Effector memory CD4-positive, alpha-beta T cell (primary cell): ENCODE results near the gene PRAC1.

ENCODE experiments used
- DNase-seq, 3 donors: peaks; one replicate each; pipeline ENCODE4 v3.0.0-alpha.2; 2020
- H3K27ac ChIP-seq: 2 replicates; pipeline ENCODE4 v1.7.0; 2013; ENCODE audit warnings: mild to moderate bottlenecking, low read length, moderate library complexity; ENCODE audit not compliant: insufficient read depth, poor library complexity, severe bottlenecking
- H3K27me3 ChIP-seq: replicated peaks from 2 replicates; pipeline ENCODE4 v1.7.0; 2013; ENCODE audit warnings: mild to moderate bottlenecking, low read length; ENCODE audit not compliant: insufficient read depth, control insufficient read depth, poor library complexity, severe bottlenecking
- H3K36me3 ChIP-seq: 2 replicates; pipeline ENCODE4 v1.7.0; 2013; ENCODE audit warnings: mild to moderate bottlenecking, low read length, moderate library complexity; ENCODE audit not compliant: control insufficient read depth, insufficient read depth
- H3K4me1 ChIP-seq: 2 replicates; pipeline ENCODE4 v1.7.0; 2013; ENCODE audit warnings: low read length, mild to moderate bottlenecking; ENCODE audit not compliant: control insufficient read depth, insufficient read depth, poor library complexity, severe bottlenecking
- H3K4me3 ChIP-seq: 2 replicates; pipeline ENCODE4 v1.7.0; 2013; ENCODE audit warnings: low read length, low read depth, mild to moderate bottlenecking; ENCODE audit not compliant: insufficient read depth, poor library complexity, severe bottlenecking
- H3K9me3 ChIP-seq: 2 replicates; pipeline ENCODE4 v1.7.0; 2013; ENCODE audit warnings: mild to moderate bottlenecking, low read length, moderate library complexity; ENCODE audit not compliant: control insufficient read depth

Gene PRAC1

DNA sequence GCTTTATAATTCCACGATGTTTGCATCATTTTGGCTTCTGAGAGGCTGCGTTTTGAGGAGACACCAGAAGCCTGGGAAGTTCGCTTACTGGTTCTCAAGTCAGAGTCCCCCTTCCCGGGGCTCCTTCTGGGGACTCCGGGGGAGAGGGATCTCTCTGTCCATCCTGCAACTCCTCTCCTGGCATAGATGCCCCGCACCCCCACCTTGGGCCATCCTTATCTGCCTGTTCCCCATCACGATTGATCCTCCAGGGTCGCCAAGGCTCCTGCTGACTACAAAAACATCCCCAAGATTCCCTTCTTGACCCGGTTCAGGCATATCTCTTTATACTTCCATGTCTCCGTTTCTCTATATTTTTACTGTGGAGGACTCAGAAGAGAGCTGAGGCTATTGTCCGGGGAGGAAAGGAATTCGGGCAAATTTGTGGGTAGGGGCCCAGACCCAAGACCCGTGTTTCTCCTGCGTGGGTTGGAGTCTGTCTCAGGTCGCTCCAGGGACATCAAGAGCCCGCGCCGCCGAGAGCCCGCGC is 24.7 kb upstream of the PRAC1 start:
- no peaks in the 10 kb centered on the region for H3K9me3 ChIP-seq
- H3K4me3 ChIP-seq: no peak overlapping the region
- DNase-seq: no peak

DNA sequence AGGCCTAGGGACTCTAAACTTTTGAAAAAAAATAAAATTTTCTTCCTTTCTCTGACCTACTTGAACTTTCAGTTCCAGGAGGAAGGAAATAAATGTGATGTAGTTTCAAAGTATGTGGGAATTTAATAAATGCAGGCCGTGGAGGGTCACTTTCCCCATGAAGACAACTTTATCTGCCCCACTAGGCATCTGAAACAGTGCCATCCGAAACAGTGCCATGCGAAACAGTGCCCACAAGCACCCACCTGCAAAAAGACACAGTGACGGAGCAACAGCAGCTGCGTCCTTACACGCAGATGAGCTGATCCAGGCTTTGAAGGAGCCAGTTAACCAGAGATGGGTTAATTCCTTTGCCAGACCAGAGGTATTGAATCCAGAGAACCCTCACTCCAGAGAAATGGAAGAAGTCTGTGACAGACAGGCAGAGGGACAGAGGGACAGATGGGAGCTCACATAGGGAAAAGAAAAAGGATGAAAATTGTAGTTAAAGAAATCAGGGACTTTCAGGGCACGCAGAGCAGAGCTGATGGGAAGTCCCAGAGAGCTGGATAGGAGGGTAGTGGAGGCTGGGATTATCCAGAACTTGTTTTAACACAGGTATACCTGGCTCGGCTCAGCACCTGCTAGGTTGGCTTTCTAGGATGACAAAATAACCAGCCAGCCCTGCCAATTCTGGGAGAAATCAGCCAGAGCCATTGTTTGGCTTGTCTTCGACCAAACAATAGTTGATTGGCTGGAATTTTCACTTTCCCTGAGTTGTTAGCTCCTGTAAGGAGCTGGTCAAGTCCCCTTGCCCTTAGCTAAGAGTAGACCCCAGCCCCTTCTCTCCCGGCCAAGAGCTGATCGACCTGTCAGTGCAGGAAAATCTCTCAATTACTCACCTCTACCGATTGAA is 23.3 kb upstream of the PRAC1 start:
- Histone ChIP-seq H3K4me1 (peaks cover 5% of the 10 kb centered on the region), H3K9me3 (no peaks in the 10 kb centered on the region), H3K4me3 (no peak overlapping the region), H3K27me3 (peaks cover 77% of the 10 kb centered on the region), H3K36me3 (no peaks in the 10 kb centered on the region), H3K27ac (no peak overlapping the region)
- DNase-seq: no peak

More for the DNA sequence above, 24.7 kb upstream of the PRAC1 start:
- peaks cover 5% of the 10 kb centered on the region for H3K4me1 ChIP-seq
- H3K27me3 ChIP-seq: peaks cover 81% of the 10 kb centered on the region
- no peaks in the 10 kb centered on the region for H3K36me3 ChIP-seq
- no peak overlapping the region for H3K27ac ChIP-seq

DNA sequence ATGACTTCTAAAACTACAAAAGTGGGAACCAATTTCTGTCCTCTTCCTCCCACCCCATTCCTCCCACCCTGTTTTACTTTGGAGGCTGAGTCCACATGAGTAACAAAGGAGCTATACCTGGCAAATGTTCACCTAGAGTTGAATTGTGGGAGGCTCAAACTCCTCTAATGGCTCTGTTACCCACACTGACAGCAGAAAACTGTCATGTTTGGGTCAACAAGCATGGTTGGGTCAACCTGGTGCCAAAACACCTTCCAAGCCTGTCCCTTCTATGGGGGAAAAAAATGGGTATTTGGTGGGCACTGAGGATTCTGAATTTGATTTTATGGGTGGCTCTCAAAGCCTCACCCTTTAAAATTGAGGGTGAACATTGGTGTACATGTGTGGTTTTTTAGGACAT is 18.2 kb upstream of the PRAC1 start:
- peaks cover 54% of the 10 kb centered on the region for H3K27me3 ChIP-seq

DNA sequence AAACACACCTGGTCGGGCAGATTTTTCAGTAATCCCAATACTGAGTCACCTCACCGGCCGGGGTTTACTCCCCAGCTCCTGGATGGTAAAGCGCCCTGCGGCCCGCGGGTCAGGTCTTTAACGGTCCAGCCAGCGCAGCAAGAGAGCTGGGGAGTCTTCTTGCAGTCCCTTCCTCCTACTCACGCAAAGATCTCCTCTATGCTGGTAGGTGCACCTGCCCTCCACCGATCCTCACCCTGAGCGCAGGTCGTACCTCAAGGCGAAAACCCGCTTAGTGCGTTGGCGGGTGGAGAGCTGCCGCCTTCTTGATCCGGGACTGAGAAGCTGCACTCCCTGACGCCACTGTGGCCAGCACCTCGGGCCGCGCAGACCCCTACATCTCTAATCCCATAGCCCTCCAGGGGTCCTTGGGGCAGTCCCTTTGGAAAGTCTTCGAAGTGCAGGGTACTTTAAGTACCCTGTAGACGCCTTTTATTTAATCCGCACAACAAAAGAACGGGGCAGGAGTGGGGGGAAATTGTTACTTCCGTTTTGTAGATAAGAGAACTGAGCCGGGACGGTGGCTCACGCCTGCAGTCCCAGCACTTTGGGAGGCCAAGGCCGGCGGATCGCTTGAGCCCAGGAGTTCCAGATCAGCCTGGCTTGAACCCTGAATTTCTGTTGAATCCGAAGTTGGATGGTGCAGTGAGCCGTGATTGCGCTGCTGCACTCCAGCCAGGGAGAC is 16.6 kb upstream of the PRAC1 start:
- Histone ChIP-seq H3K27me3 (peaks cover 55% of the 10 kb centered on the region), H3K4me3 (no peak overlapping the region)

More for the DNA sequence above, 18.2 kb upstream of the PRAC1 start:
- DNase-seq: no peak
- Histone ChIP-seq H3K4me3 (no peak overlapping the region), H3K9me3 (no peaks in the 10 kb centered on the region), H3K27ac (no peak overlapping the region), H3K4me1 (peaks cover 10% of the 10 kb centered on the region), H3K36me3 (no peaks in the 10 kb centered on the region)

DNA sequence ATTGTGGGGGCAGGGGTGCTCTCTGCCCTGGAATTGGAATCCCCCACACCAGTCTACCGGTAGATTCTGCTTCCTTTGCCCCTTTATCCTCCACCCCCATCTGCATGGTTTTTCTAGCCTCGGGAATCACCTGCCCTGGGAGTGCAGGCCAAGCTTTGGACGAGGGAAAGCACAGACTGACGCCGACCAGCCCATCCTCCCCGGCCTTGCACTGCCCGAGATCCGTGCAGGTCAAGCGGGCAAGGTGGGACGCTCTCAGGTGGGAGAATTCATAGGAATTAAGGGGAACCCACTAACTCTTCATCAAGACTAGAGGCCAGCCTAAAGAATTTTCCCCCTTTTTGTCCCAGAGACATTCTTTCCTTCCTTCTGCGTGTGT is 16.1 kb upstream of the PRAC1 start:
- peaks cover 12% of the 10 kb centered on the region for H3K4me1 ChIP-seq
- H3K36me3 ChIP-seq: no peaks in the 10 kb centered on the region
- no peak overlapping the region for H3K27ac ChIP-seq
- no peaks in the 10 kb centered on the region for H3K9me3 ChIP-seq
- H3K27me3 ChIP-seq: peaks cover 55% of the 10 kb centered on the region
- DNase-seq: no peak
- no peak overlapping the region for H3K4me3 ChIP-seq

More for the DNA sequence above, 16.6 kb upstream of the PRAC1 start:
- DNase-seq: no peak
- H3K4me1 ChIP-seq: peaks cover 10% of the 10 kb centered on the region
- H3K27ac ChIP-seq: no peak overlapping the region
- no peaks in the 10 kb centered on the region for H3K9me3 ChIP-seq
- H3K36me3 ChIP-seq: no peaks in the 10 kb centered on the region

DNA sequence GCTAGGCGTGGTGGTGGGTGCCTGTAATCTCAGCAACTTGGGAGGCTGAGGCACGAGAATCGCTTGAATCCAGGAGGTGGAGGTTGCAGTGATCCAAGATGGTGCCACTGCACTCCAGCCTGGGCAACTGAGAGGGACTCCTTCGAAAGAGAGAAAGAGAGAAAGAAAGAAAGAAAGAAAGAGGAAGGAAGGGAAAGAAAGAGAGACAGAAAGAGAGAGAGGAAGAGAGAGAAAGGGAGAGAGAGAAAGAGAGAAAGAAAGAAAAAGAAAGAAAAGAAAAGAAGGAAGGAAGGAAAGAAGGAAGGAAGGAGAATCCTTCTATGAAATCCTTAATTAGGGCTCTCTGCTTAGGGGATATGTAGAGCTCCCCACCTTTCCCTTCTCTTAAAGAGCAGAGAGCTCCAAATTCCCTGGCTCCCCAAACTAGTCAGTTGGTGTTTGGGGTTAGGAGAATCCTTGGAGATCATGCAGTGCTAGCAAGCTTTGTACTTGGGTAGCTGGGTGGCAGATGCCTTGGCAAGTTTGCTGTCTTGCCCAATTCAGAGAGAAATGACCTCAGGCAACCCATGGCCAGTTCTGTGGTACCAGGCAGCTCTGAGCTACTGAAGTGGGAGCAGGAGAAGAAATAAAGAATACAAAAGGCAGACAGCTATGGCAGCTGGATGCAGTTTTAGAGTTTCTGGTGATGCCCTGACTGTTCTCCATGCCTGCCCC is 15.2 kb upstream of the PRAC1 start:
- Histone ChIP-seq H3K36me3 (no peaks in the 10 kb centered on the region), H3K9me3 (no peaks in the 10 kb centered on the region), H3K27me3 (peaks cover 60% of the 10 kb centered on the region), H3K27ac (no peak overlapping the region), H3K4me1 (peaks cover 20% of the 10 kb centered on the region), H3K4me3 (no peak overlapping the region)
- no peak for DNase-seq

- Histone ChIP-seq H3K27me3 (peaks cover 53% of the 10 kb centered on the region), H3K4me1 (peaks cover 20% of the 10 kb centered on the region), H3K9me3 (no peaks in the 10 kb centered on the region), H3K27ac (no peak overlapping the region), H3K36me3 (no peaks in the 10 kb centered on the region), H3K4me3 (no peak overlapping the region)
- DNase-seq: no peak
Measured at GRCh38 chr17:48735062-48735351, 12.7 kb upstream of the PRAC1 start.

GRCh38 chr17:48734333-48735061 is 12.2 kb upstream of the PRAC1 start:
- Histone ChIP-seq H3K36me3 (no peaks in the 10 kb centered on the region), H3K27ac (no peak overlapping the region), H3K4me3 (no peak overlapping the region), H3K4me1 (peaks cover 20% of the 10 kb centered on the region), H3K9me3 (no peaks in the 10 kb centered on the region), H3K27me3 (peaks cover 54% of the 10 kb centered on the region)
- no peak for DNase-seq

DNA sequence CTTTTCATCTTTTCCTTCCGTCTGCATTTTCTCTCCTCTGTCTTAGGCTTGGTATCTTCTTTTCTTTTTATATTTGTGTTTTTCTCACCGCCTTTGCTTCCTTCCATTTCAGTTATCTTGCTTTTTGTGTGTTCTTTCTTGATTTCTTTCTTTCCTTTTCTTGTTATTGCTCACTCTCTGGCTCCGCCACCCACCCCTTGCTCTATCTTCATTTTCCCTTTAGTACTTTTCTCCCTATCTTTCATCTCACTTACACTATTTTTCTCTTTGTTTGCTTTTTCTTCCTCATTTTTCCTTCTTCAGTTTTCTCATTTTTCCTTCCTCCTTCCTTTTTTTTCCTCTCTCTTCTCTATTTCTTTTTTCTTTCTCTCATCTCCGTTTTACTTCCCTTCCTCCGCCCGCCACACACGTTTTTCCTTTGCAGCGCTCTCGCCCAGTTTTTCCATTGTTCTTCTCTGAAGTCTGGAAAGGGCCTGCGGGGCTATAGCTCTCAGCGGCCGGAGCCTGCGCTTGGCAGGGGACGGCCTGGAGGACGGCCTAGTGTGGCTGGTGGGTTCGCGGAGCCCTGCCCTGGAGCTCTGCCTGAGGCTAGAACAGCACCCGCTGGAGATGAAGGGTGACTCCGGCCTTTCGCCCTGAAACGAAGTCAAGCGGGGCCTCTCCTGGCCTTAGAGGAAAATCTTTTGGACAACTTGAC is 11.5 kb upstream of the PRAC1 start:
- Histone ChIP-seq H3K27ac (no peak overlapping the region), H3K4me1 (peaks cover 13% of the 10 kb centered on the region), H3K27me3 (peaks cover 55% of the 10 kb centered on the region), H3K36me3 (no peaks in the 10 kb centered on the region), H3K4me3 (no peak overlapping the region), H3K9me3 (no peaks in the 10 kb centered on the region)
- no peak for DNase-seq
